ENCODE measurements around the gene SARNP.

DNA sequence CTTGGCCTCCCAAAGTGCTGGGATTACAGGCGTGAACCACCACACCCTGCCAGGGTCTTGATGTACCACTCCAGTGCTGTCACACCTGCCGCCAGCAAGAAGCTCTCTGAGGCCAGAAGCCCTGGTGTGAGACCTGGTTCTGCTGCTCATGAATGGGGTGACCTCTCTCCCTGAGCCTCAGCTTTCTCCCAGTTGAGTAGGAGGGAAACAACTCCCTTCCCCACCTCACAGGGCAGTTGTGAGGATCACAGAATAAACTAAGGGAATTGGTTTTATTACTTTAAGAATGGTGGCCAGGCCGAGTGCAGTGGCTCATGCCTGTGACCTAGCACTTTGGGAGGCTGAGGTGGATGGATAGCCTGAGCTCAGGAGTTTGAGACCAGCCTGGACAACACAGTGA is 82.9 kb downstream of the SARNP start:
- TF ChIP-seq, protein P1, sequence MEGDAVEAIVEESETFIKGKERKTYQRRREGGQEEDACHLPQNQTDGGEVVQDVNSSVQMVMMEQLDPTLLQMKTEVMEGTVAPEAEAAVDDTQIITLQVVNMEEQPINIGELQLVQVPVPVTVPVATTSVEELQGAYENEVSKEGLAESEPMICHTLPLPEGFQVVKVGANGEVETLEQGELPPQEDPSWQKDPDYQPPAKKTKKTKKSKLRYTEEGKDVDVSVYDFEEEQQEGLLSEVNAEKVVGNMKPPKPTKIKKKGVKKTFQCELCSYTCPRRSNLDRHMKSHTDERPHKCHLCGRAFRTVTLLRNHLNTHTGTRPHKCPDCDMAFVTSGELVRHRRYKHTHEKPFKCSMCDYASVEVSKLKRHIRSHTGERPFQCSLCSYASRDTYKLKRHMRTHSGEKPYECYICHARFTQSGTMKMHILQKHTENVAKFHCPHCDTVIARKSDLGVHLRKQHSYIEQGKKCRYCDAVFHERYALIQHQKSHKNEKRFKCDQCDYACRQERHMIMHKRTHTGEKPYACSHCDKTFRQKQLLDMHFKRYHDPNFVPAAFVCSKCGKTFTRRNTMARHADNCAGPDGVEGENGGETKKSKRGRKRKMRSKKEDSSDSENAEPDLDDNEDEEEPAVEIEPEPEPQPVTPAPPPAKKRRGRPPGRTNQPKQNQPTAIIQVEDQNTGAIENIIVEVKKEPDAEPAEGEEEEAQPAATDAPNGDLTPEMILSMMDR (conservative IDR thresholded peaks at IDR 0.05 in 1 of 2, IDR thresholded peaks at IDR 0.05 in 1 of 2; ENCODE audit: low read depth in 1 of 2, low read length in 2 of 2), result no peak
- no peak for TF ChIP-seq EZH2 (IDR thresholded peaks at IDR 0.05; ENCODE audit: low read length, missing control alignments)
